ENCODE results near the gene IFT81. TPM values are rescaled to one million over a fixed set of nuclear protein-coding genes. Genes with fewer than 3 reads are reported as not detected.

IFT81 gene
- total and polyA plus RNA-seq, 2 of the 13 experiments (the other 11 are each of a cell fraction or from before 2014, with no cell fraction given): 4.2 to 13.0 TPM

DNA sequence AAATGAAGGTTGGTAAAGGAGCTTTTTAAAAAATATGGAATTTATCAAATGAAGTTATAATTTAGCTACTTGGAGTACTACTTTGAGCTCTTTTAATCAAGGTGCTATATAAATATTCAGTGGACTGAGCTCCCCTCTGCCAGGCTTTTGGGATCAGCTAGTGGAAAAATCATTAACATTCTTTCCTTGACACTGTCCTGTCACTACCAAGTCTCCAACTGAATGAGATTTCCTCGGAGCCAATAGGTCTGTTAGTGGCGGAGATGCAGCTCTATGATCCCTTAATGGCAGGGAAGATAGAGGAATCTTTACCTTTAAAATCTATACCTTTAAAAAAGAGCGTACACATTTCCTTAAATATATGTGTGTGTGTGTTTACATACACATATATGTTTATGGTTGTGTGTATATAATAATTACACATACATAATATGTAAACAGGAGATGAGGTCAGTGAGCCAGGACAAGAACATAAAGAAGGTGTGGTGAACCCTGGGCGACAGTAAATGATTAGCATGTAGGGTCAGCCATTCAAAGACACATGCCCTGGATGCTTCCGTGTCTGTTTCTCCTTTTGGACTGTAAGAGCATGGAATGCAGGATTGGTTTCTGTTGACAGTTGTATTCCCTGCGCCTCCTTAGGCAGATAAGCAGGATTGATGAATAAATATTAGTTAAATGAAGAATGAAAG lies 109.2 kb downstream of the IFT81 start:
- POLR2A ChIA-PET: interaction anchor here (1.9 kb wide), 1 partner anchor 14 kb away, joined by 6 read pairs; no protein-coding TSS in a partner anchor
- H3K27ac ChIP-seq (ENCODE audit: extremely low read length, insufficient read depth, low read length): no peak overlapping the region

More for the DNA sequence above, 109.2 kb downstream of the IFT81 start:
- no TSS peak for BruUV-seq (replicated peaks)
- Histone ChIP-seq H3K9me3 (ENCODE audit: low read length) (no peaks in the 10 kb centered on the region), H3K4me3 (replicated peaks in 1 of 3; ENCODE audit: insufficient read depth in 1 of 3, low read depth in 2 of 3, low read length in 3 of 3) (no peak overlapping the region), H3K79me2 (ENCODE audit: insufficient read depth, low read length) (no peaks in the 10 kb centered on the region), H4K20me1 (ENCODE audit: insufficient read depth, low read length) (no peaks in the 10 kb centered on the region), H3K4me2 (ENCODE audit: low read depth, low read length) (no peak overlapping the region), H2AFZ (ENCODE audit: low read length) (no peak overlapping the region), H3K36me3 (replicated peaks in 1 of 2; ENCODE audit: control insufficient read depth in 1 of 2, insufficient read depth in 2 of 2, low read length in 2 of 2) (no peaks in the 10 kb centered on the region), H3K4me1 (ENCODE audit: insufficient read depth, low read length) (peaks cover 34% of the 10 kb centered on the region), H3K9ac (ENCODE audit: insufficient read depth, low read depth, low read length) (peak overlapping the region; percentile 8; the same call in 1 of the 2 replicates), H3K27me3 (ENCODE audit: control insufficient read depth in 1 of 2, insufficient read depth in 2 of 2, low read length in 2 of 2) (no peaks in the 10 kb centered on the region)
- WGBS (ENCODE audit: low lambda C conversion rate): 51% methylated on average over 6 of the region's 6 CpGs
- ATAC-seq (peak; percentile 84), FAIRE-seq (no peak), DNase-seq (ENCODE audit: low spot score) (peak; percentile 58)
- intact Hi-C loops (cut with micrococcal nuclease; ENCODE audit: unreplicated experiment) (no loop called here), in situ Hi-C loops (cut with HindIII; ENCODE audit: extremely low pct_ligation_motif_present, low pct_unique_long_range_greater_than_20kb) (no loop called here)
- CTCF ChIA-PET (ENCODE audit: low intra/inter-chr PET ratio, low total read pairs): no interaction called here
- TF ChIP-seq ZNF570 (CRISPR knock-in tag; IDR thresholded peaks at IDR 0.05; ENCODE audit: borderline replicate concordance): no peak
- TF ChIP-seq, protein P1, sequence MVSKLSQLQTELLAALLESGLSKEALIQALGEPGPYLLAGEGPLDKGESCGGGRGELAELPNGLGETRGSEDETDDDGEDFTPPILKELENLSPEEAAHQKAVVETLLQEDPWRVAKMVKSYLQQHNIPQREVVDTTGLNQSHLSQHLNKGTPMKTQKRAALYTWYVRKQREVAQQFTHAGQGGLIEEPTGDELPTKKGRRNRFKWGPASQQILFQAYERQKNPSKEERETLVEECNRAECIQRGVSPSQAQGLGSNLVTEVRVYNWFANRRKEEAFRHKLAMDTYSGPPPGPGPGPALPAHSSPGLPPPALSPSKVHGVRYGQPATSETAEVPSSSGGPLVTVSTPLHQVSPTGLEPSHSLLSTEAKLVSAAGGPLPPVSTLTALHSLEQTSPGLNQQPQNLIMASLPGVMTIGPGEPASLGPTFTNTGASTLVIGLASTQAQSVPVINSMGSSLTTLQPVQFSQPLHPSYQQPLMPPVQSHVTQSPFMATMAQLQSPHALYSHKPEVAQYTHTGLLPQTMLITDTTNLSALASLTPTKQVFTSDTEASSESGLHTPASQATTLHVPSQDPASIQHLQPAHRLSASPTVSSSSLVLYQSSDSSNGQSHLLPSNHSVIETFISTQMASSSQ (IDR thresholded peaks at IDR 0.05; ENCODE audit: low read depth): peak; percentile 34; the same call in 1 of the 2 replicates
- TF ChIP-seq, protein P1 (CRISPR knock-in tag; IDR thresholded peaks at IDR 0.05; ENCODE audit: borderline replicate concordance): no peak
- 0 out of 3 replicates have a peak, but pooled peaks have one; percentile 23 for TF ChIP-seq MXI1 (IDR thresholded peaks at IDR 0.05; ENCODE audit: borderline replicate concordance, low read depth, low read length)
- TF ChIP-seq SAP130 (CRISPR knock-in tag; IDR thresholded peaks at IDR 0.05; ENCODE audit: low read depth): peak; percentile 36; the same call in 1 of the 2 replicates
- TF ChIP-seq ZBTB20 (CRISPR knock-in tag; IDR thresholded peaks at IDR 0.05; ENCODE audit: borderline replicate concordance, low read depth): peak; percentile 44; the same call in 1 of the 2 replicates
- no peak for TF ChIP-seq SALL2 (CRISPR knock-in tag; IDR thresholded peaks at IDR 0.05)
- peak; percentile 64 for TF ChIP-seq TEAD3 (CRISPR knock-in tag; optimal IDR thresholded peaks at IDR 0.05; ENCODE audit: borderline replicate concordance)
- TF ChIP-seq SNAPC2 (CRISPR knock-in tag; IDR thresholded peaks at IDR 0.05): no peak
- peak; percentile 42; the same call in 1 of the 2 replicates for TF ChIP-seq ELF3 (CRISPR knock-in tag; IDR thresholded peaks at IDR 0.05)
- TF ChIP-seq FOXP1 (IDR thresholded peaks at IDR 0.05): no peak
- peak; percentile 58; the same call in 1 of the 2 replicates for TF ChIP-seq FOXP1 (CRISPR knock-in tag; IDR thresholded peaks at IDR 0.05)

Data from HepG2 (cell line).